Activated CD4-positive, alpha-beta memory T cell treated with anti-CD3 and anti-CD28 coated beads, Interleukin-2, amount 10 ng/mL, durations not matched to agents 7 days and 5 days (primary cell): ENCODE results near the gene SPATA9. TPM values are rescaled to one million over a fixed set of nuclear protein-coding genes. Genes with fewer than 3 reads are reported as not detected.
"Not testable (repeated sequence)": the region's sequence is repeated elsewhere in the genome, so short reads cannot be mapped to it uniquely, and the experiment has no call there.

Experiments used
- CTCF ChIA-PET: fragments of 350-600 bp; sonication (Branson Sonifier 250); formaldehyde crosslinking; loops from one replicate; lab custom pipeline; 2021; ENCODE audit warnings: antibody characterized with exemption, inconsistent platforms; lab: Charles Lee
- POLR2A ChIA-PET: fragments of 350-600 bp; sonication (Branson Sonifier 250); formaldehyde crosslinking; loops from one replicate; lab custom pipeline; 2021; ENCODE audit warnings: antibody characterized with exemption; lab: Charles Lee
- DNase-seq: peaks from one replicate; pipeline ENCODE4 v3.0.0-alpha.2; 2020
- H3K27ac Mint-ChIP-seq: one replicate; pipeline ENCODE4 v1.8.0; 2021; ENCODE audit warnings: mild to moderate bottlenecking, mixed read lengths
- H3K27me3 Mint-ChIP-seq: one replicate; pipeline ENCODE4 v1.8.0; 2021; ENCODE audit warnings: mixed read lengths
- H3K36me3 Mint-ChIP-seq: one replicate; pipeline ENCODE4 v1.8.0; 2021; ENCODE audit warnings: low read depth, mixed read lengths
- H3K4me1 Mint-ChIP-seq: one replicate; pipeline ENCODE4 v1.8.0; 2021; ENCODE audit warnings: mixed read lengths
- H3K4me3 Mint-ChIP-seq: one replicate; pipeline ENCODE4 v1.8.0; 2021; ENCODE audit warnings: mild to moderate bottlenecking, mixed read lengths
- H3K9me3 Mint-ChIP-seq: one replicate; pipeline ENCODE4 v1.8.0; 2021; ENCODE audit warnings: mixed read lengths
- total RNA-seq, 2 experiments: library from RNA; stranded (reverse); gene quantifications; one replicate each; pipeline ENCODE4 v1.2.3, GENCODE V29; 2021

SPATA9 gene
- total RNA-seq, 2 experiments from 2014 or later = not detected

GRCh38 chr5:95725071-95725820 is 42.5 kb upstream of the SPATA9 start:
- Mint-ChIP-seq H3K36me3 (peaks cover 3% of the 10 kb centered on the region), H3K4me3 (no peak overlapping the region), H3K27me3 (peaks cover 48% of the 10 kb centered on the region), H3K4me1 (peaks cover 13% of the 10 kb centered on the region), H3K27ac (no peak overlapping the region), H3K9me3 (no peaks in the 10 kb centered on the region)
- POLR2A ChIA-PET = no interaction called here
- CTCF ChIA-PET = no interaction called here
- DNase-seq = no peak

GRCh38 chr5:95723632-95724369 is 41.0 kb upstream of the SPATA9 start:
- DNase-seq = no peak
- Mint-ChIP-seq H3K27ac (no peak overlapping the region), H3K4me1 (peaks cover 12% of the 10 kb centered on the region), H3K4me3 (no peak overlapping the region), H3K27me3 (peaks cover 46% of the 10 kb centered on the region), H3K36me3 (no peaks in the 10 kb centered on the region), H3K9me3 (no peaks in the 10 kb centered on the region)
- CTCF ChIA-PET = interaction anchor here (1.2 kb wide), 1 partner anchor 58 kb away, joined by 4 read pairs; no protein-coding TSS in a partner anchor
- POLR2A ChIA-PET = interaction anchor here (1.2 kb wide), 1 partner anchor 36 kb away, joined by 3 read pairs; no protein-coding TSS in a partner anchor

- CTCF ChIA-PET = interaction anchor here (0.6 kb wide), 1 partner anchor 136 kb away, joined by 3 read pairs; no protein-coding TSS in a partner anchor
- no peak overlapping the region for H3K27ac Mint-ChIP-seq
- no peak for DNase-seq
- peaks cover 33% of the 10 kb centered on the region for H3K27me3 Mint-ChIP-seq
- H3K4me1 Mint-ChIP-seq = peaks cover 9% of the 10 kb centered on the region
- POLR2A ChIA-PET = no interaction called here
- no peaks in the 10 kb centered on the region for H3K9me3 Mint-ChIP-seq
- H3K4me3 Mint-ChIP-seq = no peak overlapping the region
- no peaks in the 10 kb centered on the region for H3K36me3 Mint-ChIP-seq
These were observed 38.9 kb upstream of the SPATA9 start for GRCh38 chr5:95721582-95722295.

- POLR2A ChIA-PET = no interaction called here
- no peak overlapping the region for H3K27ac Mint-ChIP-seq
- CTCF ChIA-PET = no interaction called here
- peaks cover 14% of the 10 kb centered on the region for H3K4me1 Mint-ChIP-seq
- DNase-seq = no peak
- H3K9me3 Mint-ChIP-seq = no peaks in the 10 kb centered on the region
- peaks cover 2% of the 10 kb centered on the region for H3K36me3 Mint-ChIP-seq
- H3K27me3 Mint-ChIP-seq = peaks cover 31% of the 10 kb centered on the region
- no peak overlapping the region for H3K4me3 Mint-ChIP-seq
These were observed 37.4 kb upstream of the SPATA9 start for GRCh38 chr5:95720094-95720786.

GRCh38 chr5:95718738-95719137 is 35.9 kb upstream of the SPATA9 start:
- H3K4me3 Mint-ChIP-seq = no peak overlapping the region
- DNase-seq = no peak
- peaks cover 27% of the 10 kb centered on the region for H3K27me3 Mint-ChIP-seq
- POLR2A ChIA-PET = interaction anchor here (1.2 kb wide), 1 partner anchor 116 kb away, joined by 3 read pairs; no protein-coding TSS in a partner anchor
- no peak overlapping the region for H3K27ac Mint-ChIP-seq
- H3K4me1 Mint-ChIP-seq = peaks cover 19% of the 10 kb centered on the region
- CTCF ChIA-PET = no interaction called here
- peaks cover 2% of the 10 kb centered on the region for H3K36me3 Mint-ChIP-seq
- H3K9me3 Mint-ChIP-seq = no peaks in the 10 kb centered on the region

- Mint-ChIP-seq H3K4me3 (no peak overlapping the region), H3K27me3 (peaks cover 24% of the 10 kb centered on the region), H3K36me3 (peaks cover 2% of the 10 kb centered on the region), H3K9me3 (no peaks in the 10 kb centered on the region), H3K4me1 (peaks cover 19% of the 10 kb centered on the region), H3K27ac (no peak overlapping the region)
- ChIA-PET CTCF (interaction anchor here (1.1 kb wide), 1 partner anchor 13 kb away, joined by 3 read pairs; the partner anchor contains the start of gene RHOBTB3), POLR2A (interaction anchor here (1.2 kb wide), 1 partner anchor 116 kb away, joined by 3 read pairs; no protein-coding TSS in a partner anchor)
- DNase-seq = peak; percentile 24
These were observed 35.4 kb upstream of the SPATA9 start for GRCh38 chr5:95718203-95718602.

GRCh38 chr5:95717439-95717838 is 34.6 kb upstream of the SPATA9 start:
- no peak for DNase-seq
- Mint-ChIP-seq H3K4me3 (no peak overlapping the region), H3K36me3 (peaks cover 2% of the 10 kb centered on the region), H3K9me3 (no peaks in the 10 kb centered on the region), H3K27ac (no peak overlapping the region), H3K4me1 (peaks cover 20% of the 10 kb centered on the region), H3K27me3 (peaks cover 24% of the 10 kb centered on the region)
- ChIA-PET CTCF (interaction anchor here (1.1 kb wide), 1 partner anchor 13 kb away, joined by 3 read pairs; the partner anchor contains the start of gene RHOBTB3), POLR2A (interaction anchor here (0.6 to 1.2 kb wide), 2 partner anchors 117 to 126 kb away, joined by 3 read pairs; no protein-coding TSS in a partner anchor)

- H3K4me1 Mint-ChIP-seq = peaks cover 22% of the 10 kb centered on the region
- H3K36me3 Mint-ChIP-seq = peaks cover 2% of the 10 kb centered on the region
- H3K27ac Mint-ChIP-seq = no peak overlapping the region
- POLR2A ChIA-PET = no interaction called here
- peaks cover 24% of the 10 kb centered on the region for H3K27me3 Mint-ChIP-seq
- DNase-seq = no peak
- no peak overlapping the region for H3K4me3 Mint-ChIP-seq
- H3K9me3 Mint-ChIP-seq = no peaks in the 10 kb centered on the region
- CTCF ChIA-PET = no interaction called here
These were observed 33.1 kb upstream of the SPATA9 start for GRCh38 chr5:95715799-95716461.

- CTCF ChIA-PET = interaction anchor here (0.5 to 1.0 kb wide), 2 partner anchors 67 to 1430 kb away, joined by 3 read pairs; no protein-coding TSS in a partner anchor
- peaks cover 2% of the 10 kb centered on the region for H3K36me3 Mint-ChIP-seq
These were observed 31.3 kb upstream of the SPATA9 start for GRCh38 chr5:95713960-95714710.

GRCh38 chr5:95713246-95713645 is 30.5 kb upstream of the SPATA9 start:
- DNase-seq, POLR2A ChIA-PET, H3K9me3 Mint-ChIP-seq, H3K36me3 Mint-ChIP-seq, CTCF ChIA-PET, H3K4me3 Mint-ChIP-seq, H3K27ac Mint-ChIP-seq: not testable (repeated sequence)
- Mint-ChIP-seq H3K4me1 (peaks cover 22% of the 10 kb centered on the region), H3K27me3 (peaks cover 16% of the 10 kb centered on the region)

More at GRCh38 chr5:95713960-95714710, 31.3 kb upstream of the SPATA9 start:
- Mint-ChIP-seq H3K4me3 (no peak overlapping the region), H3K27ac (no peak overlapping the region), H3K9me3 (no peaks in the 10 kb centered on the region), H3K27me3 (peaks cover 16% of the 10 kb centered on the region), H3K4me1 (peaks cover 22% of the 10 kb centered on the region)
- POLR2A ChIA-PET = no interaction called here
- no peak for DNase-seq

- H3K9me3 Mint-ChIP-seq = no peaks in the 10 kb centered on the region
- peaks cover 22% of the 10 kb centered on the region for H3K4me1 Mint-ChIP-seq
- peaks cover 20% of the 10 kb centered on the region for H3K27me3 Mint-ChIP-seq
- peaks cover 2% of the 10 kb centered on the region for H3K36me3 Mint-ChIP-seq
- no peak for DNase-seq
- ChIA-PET POLR2A (no interaction called here), CTCF (no interaction called here)
- no peak overlapping the region for H3K27ac Mint-ChIP-seq
- no peak overlapping the region for H3K4me3 Mint-ChIP-seq
These were observed 29.7 kb upstream of the SPATA9 start for GRCh38 chr5:95712347-95712958.
